HFFc6 (cell line): ENCODE data around the gene CDIPT. TPM values are rescaled to one million over a fixed set of nuclear protein-coding genes. Genes with fewer than 3 reads are reported as not detected.

ENCODE experiments used
- DNase-seq: peaks from one replicate; pipeline ENCODE4 v3.0.0-alpha.2; 2018
- H3K27ac Mint-ChIP-seq: 2 replicates; pipeline ENCODE4 v1.8.0; 2020; ENCODE audit warnings: mild to moderate bottlenecking, mixed read lengths
- H3K27me3 Mint-ChIP-seq: 2 replicates; pipeline ENCODE4 v1.8.0; 2021; ENCODE audit warnings: mild to moderate bottlenecking, moderate library complexity, mixed read lengths; ENCODE audit not compliant: insufficient read depth
- H3K36me3 Mint-ChIP-seq: 2 replicates; pipeline ENCODE4 v1.8.0; 2021; ENCODE audit warnings: low read depth, mixed read lengths
- H3K4me1 Mint-ChIP-seq: 2 replicates; pipeline ENCODE4 v1.8.0; 2020; ENCODE audit warnings: low read depth, mixed read lengths
- H3K4me3 Mint-ChIP-seq: 2 replicates; pipeline ENCODE4 v1.8.0; 2020; ENCODE audit warnings: mild to moderate bottlenecking, moderate library complexity, mixed read lengths
- H3K9me3 Mint-ChIP-seq: 2 replicates; pipeline ENCODE4 v1.8.0; 2020; ENCODE audit warnings: mild to moderate bottlenecking, mixed read lengths
- CTCF ChIP-seq: fragments of 200-600 bp; sonication (generic); IDR thresholded peaks from 2 replicates; pipeline ENCODE4 v1.5.0; 2021; ENCODE audit warnings: antibody characterized with exemption, mild to moderate bottlenecking
- total RNA-seq, 6 experiments: library from RNA; stranded (reverse); fragmentation: NEBNext Ultra II Directional; extraction: Animal tissue kit (Norgen Biotek cat#: 25700); gene quantifications; 2 replicates in 1 of 6; 3 replicates in 5 of 6; pipeline ENCODE4 v1.2.3, GENCODE V29; 2021

Gene CDIPT
- total RNA-seq, 6 experiments from 2014 or later: 82.6 to 115 (median 94.7) TPM

- TF ChIP-seq CTCF: no peak
- Mint-ChIP-seq H3K27ac (no peak overlapping the region), H3K4me3 (no peak overlapping the region), H3K9me3 (no peaks in the 10 kb centered on the region), H3K27me3 (peaks cover 3% of the 10 kb centered on the region; the same call in 1 of the 2 replicates), H3K36me3 (peaks cover 45% of the 10 kb centered on the region), H3K4me1 (no peaks in the 10 kb centered on the region)
- no peak for DNase-seq
These were observed 21.4 kb downstream of the CDIPT start for GRCh38 chr16:29841631-29842030.

GRCh38 chr16:29840240-29840639 lies 22.8 kb downstream of the CDIPT start:
- no peak for TF ChIP-seq CTCF
- peaks cover 45% of the 10 kb centered on the region for H3K36me3 Mint-ChIP-seq
- no peak for DNase-seq
- H3K27me3 Mint-ChIP-seq: no peaks in the 10 kb centered on the region; the same call in 1 of the 2 replicates
- H3K4me1 Mint-ChIP-seq: 0 out of 2 replicates have a peak, but pooled peaks cover 5% of the 10 kb centered on the region
- H3K4me3 Mint-ChIP-seq: no peak overlapping the region
- H3K27ac Mint-ChIP-seq: no peak overlapping the region
- no peaks in the 10 kb centered on the region for H3K9me3 Mint-ChIP-seq

GRCh38 chr16:29839822-29840221 lies 23.2 kb downstream of the CDIPT start:
- Mint-ChIP-seq H3K36me3 (peaks cover 41% of the 10 kb centered on the region), H3K4me3 (no peak overlapping the region), H3K27ac (no peak overlapping the region), H3K4me1 (0 out of 2 replicates have a peak, but pooled peaks cover 5% of the 10 kb centered on the region), H3K27me3 (no peaks in the 10 kb centered on the region; the same call in 1 of the 2 replicates), H3K9me3 (no peaks in the 10 kb centered on the region)
- TF ChIP-seq CTCF: no peak
- no peak for DNase-seq

- no peak for TF ChIP-seq CTCF
- H3K9me3 Mint-ChIP-seq: no peaks in the 10 kb centered on the region
- no peak overlapping the region for H3K4me3 Mint-ChIP-seq
- H3K4me1 Mint-ChIP-seq: 0 out of 2 replicates have a peak, but pooled peaks cover 5% of the 10 kb centered on the region
- no peak for DNase-seq
- peaks cover 42% of the 10 kb centered on the region for H3K36me3 Mint-ChIP-seq
- H3K27me3 Mint-ChIP-seq: peaks cover 1% of the 10 kb centered on the region
- no peak overlapping the region for H3K27ac Mint-ChIP-seq
These were observed 25.2 kb downstream of the CDIPT start for GRCh38 chr16:29837841-29838240.

- peaks cover 1% of the 10 kb centered on the region for H3K27me3 Mint-ChIP-seq
- no peaks in the 10 kb centered on the region for H3K9me3 Mint-ChIP-seq
- 0 out of 2 replicates have a peak, but pooled peaks cover 5% of the 10 kb centered on the region for H3K4me1 Mint-ChIP-seq
- TF ChIP-seq CTCF: no peak
- peaks cover 46% of the 10 kb centered on the region for H3K36me3 Mint-ChIP-seq
- no peak overlapping the region for H3K27ac Mint-ChIP-seq
- no peak for DNase-seq
- no peak overlapping the region for H3K4me3 Mint-ChIP-seq
These were observed 26.4 kb downstream of the CDIPT start for GRCh38 chr16:29836623-29837022.

- TF ChIP-seq CTCF: no peak
- no peak overlapping the region for H3K4me3 Mint-ChIP-seq
- H3K27ac Mint-ChIP-seq: no peak overlapping the region; the same call in 1 of the 2 replicates
- H3K27me3 Mint-ChIP-seq: peaks cover 3% of the 10 kb centered on the region
- H3K4me1 Mint-ChIP-seq: 0 out of 2 replicates have a peak, but pooled peaks cover 5% of the 10 kb centered on the region
- DNase-seq: no peak
- peaks cover 42% of the 10 kb centered on the region for H3K36me3 Mint-ChIP-seq
- no peaks in the 10 kb centered on the region for H3K9me3 Mint-ChIP-seq
These were observed 27.1 kb downstream of the CDIPT start for GRCh38 chr16:29835926-29836325.
